Rectal smooth muscle tissue (tissue), 1 donor: ENCODE measurements around the gene SLC26A11.

Source experiments
- H3K27ac ChIP-seq: one replicate; pipeline ENCODE4 v1.7.0; 2013; ENCODE audit warnings: low read depth, low read length, inconsistent platforms
- H3K27me3 ChIP-seq: one replicate; pipeline ENCODE4 v1.7.0; 2013; ENCODE audit warnings: low read length; ENCODE audit not compliant: control insufficient read depth, insufficient read depth
- H3K36me3 ChIP-seq: one replicate; pipeline ENCODE4 v1.7.0; 2013; ENCODE audit warnings: low read length; ENCODE audit not compliant: control insufficient read depth, insufficient read depth
- H3K4me1 ChIP-seq: one replicate; pipeline ENCODE4 v1.7.0; 2013; ENCODE audit warnings: low read length; ENCODE audit not compliant: control insufficient read depth, insufficient read depth
- H3K4me3 ChIP-seq: one replicate; pipeline ENCODE4 v1.7.0; 2013; ENCODE audit warnings: low read length
- H3K9ac ChIP-seq: one replicate; pipeline ENCODE4 v1.7.0; 2013; ENCODE audit warnings: low read length

Gene SLC26A11

DNA sequence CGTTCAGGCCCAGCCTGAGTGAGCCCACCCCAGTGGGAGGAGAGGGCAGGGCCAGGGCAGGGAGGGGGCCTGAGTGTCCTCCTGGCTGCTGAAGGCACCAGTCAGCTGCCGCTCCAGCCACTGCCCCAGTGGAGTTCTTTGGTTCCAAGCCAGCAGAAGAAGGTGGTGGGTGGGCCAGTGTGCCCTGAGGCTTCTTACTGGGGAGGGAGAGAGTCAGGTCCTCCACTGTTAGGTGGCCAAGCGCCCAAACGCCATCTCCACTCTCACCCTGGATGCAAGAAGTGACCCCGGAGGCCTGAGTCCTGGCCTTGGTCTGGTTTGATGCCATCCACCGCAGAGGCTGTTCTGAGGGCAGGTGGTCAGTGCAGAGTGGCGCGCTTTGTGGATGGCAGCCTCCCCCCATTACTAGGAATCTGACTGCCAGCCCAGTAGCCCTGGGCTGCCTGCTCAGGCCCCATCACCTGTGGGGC lies 42.6 kb downstream of the SLC26A11 start:
- no peaks in the 10 kb centered on the region for H3K27me3 ChIP-seq
- peaks cover 17% of the 10 kb centered on the region for H3K4me1 ChIP-seq
- peaks cover 2% of the 10 kb centered on the region for H3K36me3 ChIP-seq
- H3K9ac ChIP-seq: no peak overlapping the region
- H3K4me3 ChIP-seq: peak overlapping the region; percentile 81
- peak overlapping the region; percentile 68 for H3K27ac ChIP-seq

DNA sequence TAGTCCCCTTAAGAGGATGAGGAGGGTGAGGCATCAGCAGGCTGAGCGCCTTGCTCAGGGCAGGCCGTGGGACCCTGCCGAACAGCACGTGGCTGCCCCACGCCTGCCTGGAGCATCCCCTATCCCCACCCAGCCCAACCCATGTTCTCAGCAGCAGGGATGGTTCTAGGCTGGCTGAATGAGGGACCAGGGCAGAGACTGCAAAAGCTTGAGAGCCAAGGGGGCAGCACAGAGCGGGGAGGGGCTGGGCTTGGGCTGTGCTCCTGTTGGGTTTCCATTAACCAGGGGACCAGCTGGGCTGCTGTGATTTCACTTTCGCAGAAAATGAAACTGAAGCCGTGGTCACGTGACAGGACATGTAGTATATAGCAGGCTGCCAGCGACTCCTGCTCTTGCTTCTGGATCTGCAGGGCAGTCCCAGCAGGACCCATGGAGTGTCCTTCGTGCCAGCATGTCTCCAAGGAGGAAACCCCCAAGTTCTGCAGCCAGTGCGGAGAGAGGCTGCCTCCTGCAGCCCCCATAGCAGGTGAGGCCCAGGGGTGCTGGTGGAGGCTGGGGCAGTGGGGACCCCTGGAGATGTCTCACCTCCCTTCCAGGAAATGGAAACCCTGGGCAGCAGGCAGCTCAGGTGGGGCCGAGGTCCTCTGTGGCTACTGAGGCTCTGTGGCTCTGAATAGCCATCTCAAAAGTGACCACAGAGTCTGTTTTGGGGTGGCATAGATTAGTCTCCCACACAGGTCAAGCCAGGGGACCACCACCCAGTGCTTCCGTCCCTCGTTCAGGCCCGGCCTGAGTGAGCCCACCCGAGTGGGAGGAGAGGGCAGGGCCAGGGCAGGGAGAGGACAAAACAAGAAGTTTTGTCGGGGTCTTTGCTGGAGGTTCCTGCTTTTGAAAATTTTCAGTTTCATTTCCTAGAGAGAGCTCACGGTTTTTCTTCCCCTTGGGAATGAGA lies 43.3 kb downstream of the SLC26A11 start:
- Histone ChIP-seq H3K36me3 (peaks cover 2% of the 10 kb centered on the region), H3K27ac (peak overlapping the region; percentile 68), H3K4me3 (peak overlapping the region; percentile 81), H3K27me3 (no peaks in the 10 kb centered on the region), H3K4me1 (peaks cover 17% of the 10 kb centered on the region), H3K9ac (no peak overlapping the region)

DNA sequence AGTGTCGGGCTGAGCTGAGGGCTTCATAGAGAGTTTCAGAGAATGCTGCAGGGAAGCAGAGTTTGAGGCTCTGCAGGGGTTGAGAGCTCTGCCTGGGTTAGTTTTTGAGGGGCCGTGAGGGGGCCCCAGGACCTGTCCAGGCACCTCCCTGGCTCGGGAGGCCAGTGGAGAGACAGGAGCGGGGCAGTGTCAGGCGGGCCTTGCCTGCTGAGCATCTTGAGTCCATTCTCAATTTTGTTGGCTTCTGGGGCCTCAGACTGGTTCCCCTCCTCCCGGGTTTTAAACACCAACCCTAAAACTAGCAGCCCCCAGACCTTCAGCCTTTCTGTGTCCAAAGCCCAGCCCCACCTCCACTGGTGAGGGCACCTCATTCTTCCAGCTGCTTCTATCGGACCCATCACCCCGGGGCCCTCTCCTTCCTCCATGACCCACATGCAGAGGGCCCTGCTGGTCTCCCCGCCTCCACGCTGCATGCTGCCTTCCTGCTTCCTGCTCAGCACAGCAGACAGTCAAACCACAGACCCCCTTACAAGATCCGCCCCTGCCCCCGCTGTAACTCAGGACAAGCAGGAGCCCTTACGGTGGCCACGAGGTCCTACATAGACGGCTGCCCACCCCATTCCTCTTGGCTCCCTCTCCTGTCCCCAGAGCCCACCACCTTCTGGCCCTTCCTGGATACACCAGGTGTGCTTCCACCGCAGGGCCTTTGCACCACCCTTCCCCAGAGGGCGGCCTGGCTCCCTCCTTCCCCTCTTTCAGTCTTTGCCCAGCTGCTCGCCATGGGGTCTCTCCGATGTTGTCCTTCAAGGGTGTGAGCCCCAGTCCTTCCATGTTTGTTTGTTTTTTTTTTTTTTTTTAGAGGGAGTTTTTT lies 44.2 kb downstream of the SLC26A11 start:
- Histone ChIP-seq H3K4me3 (peak overlapping the region; percentile 81), H3K36me3 (peaks cover 8% of the 10 kb centered on the region), H3K27me3 (no peaks in the 10 kb centered on the region), H3K4me1 (peaks cover 17% of the 10 kb centered on the region), H3K27ac (peak overlapping the region; percentile 56), H3K9ac (no peak overlapping the region)

DNA sequence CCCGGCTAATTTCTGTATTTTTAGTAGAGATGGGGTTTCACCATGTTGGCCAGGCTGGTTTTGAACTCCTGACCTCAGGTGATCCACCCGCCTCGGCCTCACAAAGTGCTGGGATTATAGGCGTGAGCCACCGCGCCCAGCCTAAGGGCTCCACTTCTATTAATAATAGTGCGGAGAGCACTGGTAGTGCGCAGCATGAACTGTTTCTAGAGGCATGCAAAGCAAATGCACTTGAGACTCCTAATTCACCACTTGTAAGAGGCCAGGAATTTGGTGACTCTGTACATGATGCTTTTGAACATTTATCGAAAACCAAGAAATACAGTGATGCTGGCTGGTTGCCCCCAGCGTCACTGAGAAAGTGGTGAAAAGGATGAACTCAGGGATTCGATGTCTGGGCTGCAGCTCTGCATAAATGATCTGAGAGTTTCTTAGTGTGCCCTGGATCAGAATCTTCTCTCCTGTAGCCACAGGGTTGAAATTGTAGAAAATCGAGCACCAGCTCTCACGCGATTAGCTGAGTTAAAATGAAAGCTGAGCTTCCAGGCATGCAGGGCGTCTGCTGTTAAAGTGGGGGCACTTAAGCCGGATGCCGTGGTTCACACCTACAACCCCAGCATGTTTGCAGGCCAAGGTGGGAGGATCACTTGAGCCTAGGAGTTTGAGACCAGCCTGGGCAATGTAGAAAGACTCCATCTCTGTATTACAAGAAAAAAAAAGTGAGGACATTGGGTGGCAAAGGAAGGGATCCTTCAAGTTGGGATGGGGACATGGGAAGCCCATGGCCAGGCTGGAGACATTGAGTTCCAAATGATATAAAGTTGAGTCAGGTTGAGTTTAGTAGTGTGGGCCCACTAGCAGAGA lies 45.2 kb downstream of the SLC26A11 start:
- Histone ChIP-seq H3K4me1 (peaks cover 17% of the 10 kb centered on the region), H3K27ac (no peak overlapping the region), H3K9ac (no peak overlapping the region), H3K4me3 (no peak overlapping the region), H3K36me3 (peaks cover 14% of the 10 kb centered on the region), H3K27me3 (no peaks in the 10 kb centered on the region)

DNA sequence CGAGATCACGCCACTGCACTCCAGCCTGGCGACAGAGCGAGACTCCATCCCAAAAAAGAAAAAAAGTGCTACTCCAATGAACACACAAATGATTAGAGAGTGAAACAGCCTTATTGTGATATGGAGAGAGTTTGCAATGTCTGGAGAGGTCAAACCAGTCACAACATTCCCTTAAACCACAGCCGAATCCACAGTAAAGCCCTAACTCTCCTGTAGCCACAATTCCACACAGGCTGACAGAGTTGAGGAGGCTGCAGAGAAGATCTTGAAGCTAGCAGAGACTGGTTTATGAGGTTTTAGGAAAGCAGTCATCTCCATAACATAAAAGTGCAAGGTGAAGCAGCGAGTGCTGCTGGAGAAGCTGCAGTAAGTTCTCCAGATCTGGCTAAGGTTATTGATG lies 47.2 kb downstream of the SLC26A11 start:
- H3K36me3 ChIP-seq: peaks cover 14% of the 10 kb centered on the region
- H3K27ac ChIP-seq: no peak overlapping the region
- H3K4me1 ChIP-seq: peaks cover 11% of the 10 kb centered on the region
- H3K9ac ChIP-seq: no peak overlapping the region
- H3K27me3 ChIP-seq: no peaks in the 10 kb centered on the region
- H3K4me3 ChIP-seq: no peak overlapping the region

DNA sequence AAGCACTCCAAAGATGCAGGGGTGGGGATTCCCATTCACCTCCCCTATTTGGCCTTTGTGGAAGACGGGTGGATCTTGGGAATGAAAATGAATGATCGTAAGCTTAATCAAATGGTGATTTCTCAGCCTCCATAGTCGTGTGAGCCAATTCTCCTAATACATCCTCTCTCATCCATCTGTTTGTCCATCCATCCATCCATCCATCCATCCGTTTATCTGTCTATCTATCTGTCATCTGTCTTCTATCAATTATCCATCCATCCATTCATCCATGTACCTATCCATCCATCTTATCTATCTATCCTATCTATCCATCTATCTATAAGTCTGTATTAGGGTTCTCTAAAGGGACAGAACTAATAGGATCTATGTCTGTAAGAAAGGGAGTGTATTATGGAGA lies 48.2 kb downstream of the SLC26A11 start:
- H3K36me3 ChIP-seq: peaks cover 22% of the 10 kb centered on the region

DNA sequence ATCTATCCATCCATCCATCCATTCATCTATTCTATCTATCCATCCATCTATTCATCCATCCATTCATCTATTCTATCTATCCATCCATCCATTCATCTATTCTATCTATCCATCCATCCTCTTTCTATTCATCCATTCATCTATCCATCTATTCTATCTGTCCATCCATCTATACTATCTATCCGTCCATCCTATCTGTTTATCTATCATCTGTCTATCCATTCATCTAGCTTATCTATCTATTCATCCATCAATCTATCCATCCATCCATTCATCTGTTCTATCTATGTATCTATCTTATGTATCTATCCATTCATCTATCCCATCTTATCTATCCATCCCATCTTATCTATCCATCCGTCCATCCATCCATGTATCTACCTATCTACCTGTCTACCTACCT lies 49.2 kb downstream of the SLC26A11 start:
- peaks cover 25% of the 10 kb centered on the region for H3K36me3 ChIP-seq
- no peak overlapping the region for H3K9ac ChIP-seq
- H3K27ac ChIP-seq: no peak overlapping the region
- no peaks in the 10 kb centered on the region for H3K27me3 ChIP-seq
- H3K4me3 ChIP-seq: no peak overlapping the region
- no peaks in the 10 kb centered on the region for H3K4me1 ChIP-seq

More for the DNA sequence above, 48.2 kb downstream of the SLC26A11 start:
- Histone ChIP-seq H3K27ac (no peak overlapping the region), H3K4me3 (no peak overlapping the region), H3K4me1 (peaks cover 5% of the 10 kb centered on the region), H3K9ac (no peak overlapping the region), H3K27me3 (no peaks in the 10 kb centered on the region)

DNA sequence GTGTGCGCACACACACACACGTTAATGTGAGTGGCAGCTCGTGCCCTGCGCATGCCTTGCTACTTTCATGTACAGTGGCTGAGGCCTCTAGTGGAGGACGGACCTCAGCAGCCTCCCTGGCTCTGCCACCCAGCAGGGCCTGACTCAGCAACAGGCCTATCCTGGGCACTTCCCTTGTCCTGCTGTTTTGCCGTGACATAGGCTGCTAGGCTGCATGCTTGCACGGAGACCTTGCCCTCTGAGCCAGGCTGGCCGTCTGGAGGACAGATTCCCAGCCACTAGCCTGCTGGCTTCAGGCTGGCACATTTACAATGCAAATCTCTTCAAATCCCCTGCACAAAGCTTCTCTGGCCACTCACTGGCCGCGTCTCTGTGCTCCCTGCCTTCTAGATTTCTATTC lies 49.9 kb downstream of the SLC26A11 start:
- Histone ChIP-seq H3K27me3 (no peaks in the 10 kb centered on the region), H3K4me1 (no peaks in the 10 kb centered on the region), H3K9ac (no peak overlapping the region), H3K27ac (no peak overlapping the region), H3K4me3 (no peak overlapping the region), H3K36me3 (peaks cover 23% of the 10 kb centered on the region)

DNA sequence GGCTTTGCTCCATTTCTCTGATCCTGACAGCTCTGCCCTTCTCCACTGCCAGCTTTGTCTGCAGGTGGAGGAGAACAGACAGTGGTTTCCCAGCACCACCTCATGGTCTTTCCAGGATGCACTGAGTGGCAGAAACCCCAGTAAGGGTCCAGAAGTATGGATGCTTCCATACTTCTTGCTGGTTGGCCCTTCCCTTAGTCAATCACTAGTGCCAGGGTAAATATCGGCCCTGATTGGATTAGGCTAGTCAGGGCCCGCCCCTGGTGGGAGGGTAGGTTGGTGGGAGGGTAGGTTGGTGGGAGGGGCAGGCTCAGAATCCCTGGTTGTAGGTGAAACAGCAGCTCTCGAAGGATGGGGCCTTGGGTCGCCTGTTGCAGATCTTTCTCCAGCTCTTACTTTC lies 50.6 kb downstream of the SLC26A11 start:
- H3K4me3 ChIP-seq: no peak overlapping the region
- H3K36me3 ChIP-seq: peaks cover 23% of the 10 kb centered on the region
- no peaks in the 10 kb centered on the region for H3K27me3 ChIP-seq
- H3K27ac ChIP-seq: no peak overlapping the region
- H3K9ac ChIP-seq: no peak overlapping the region
- H3K4me1 ChIP-seq: no peaks in the 10 kb centered on the region

DNA sequence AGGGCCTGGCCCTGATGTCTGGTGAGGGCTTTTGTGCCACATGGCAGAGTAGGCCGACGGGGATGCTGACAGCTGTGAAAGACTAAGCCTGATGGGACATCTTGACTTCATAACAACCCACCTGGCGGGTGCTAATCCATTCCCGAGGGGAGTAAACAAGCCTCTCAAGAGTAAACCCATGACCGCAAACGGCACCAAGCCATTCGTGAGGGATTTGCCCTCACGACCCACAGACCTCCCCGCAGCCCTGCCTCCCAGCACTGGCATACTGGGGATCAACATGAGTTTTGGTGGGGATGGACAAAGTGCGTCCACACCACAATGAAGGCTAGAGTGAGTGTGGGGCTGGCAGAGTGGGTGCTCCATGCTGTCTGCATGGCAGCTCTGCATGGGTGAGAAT lies 52.1 kb downstream of the SLC26A11 start:
- H3K4me3 ChIP-seq: no peak overlapping the region
- no peaks in the 10 kb centered on the region for H3K4me1 ChIP-seq
- H3K27ac ChIP-seq: no peak overlapping the region
- peaks cover 23% of the 10 kb centered on the region for H3K36me3 ChIP-seq
- no peak overlapping the region for H3K9ac ChIP-seq
- no peaks in the 10 kb centered on the region for H3K27me3 ChIP-seq

DNA sequence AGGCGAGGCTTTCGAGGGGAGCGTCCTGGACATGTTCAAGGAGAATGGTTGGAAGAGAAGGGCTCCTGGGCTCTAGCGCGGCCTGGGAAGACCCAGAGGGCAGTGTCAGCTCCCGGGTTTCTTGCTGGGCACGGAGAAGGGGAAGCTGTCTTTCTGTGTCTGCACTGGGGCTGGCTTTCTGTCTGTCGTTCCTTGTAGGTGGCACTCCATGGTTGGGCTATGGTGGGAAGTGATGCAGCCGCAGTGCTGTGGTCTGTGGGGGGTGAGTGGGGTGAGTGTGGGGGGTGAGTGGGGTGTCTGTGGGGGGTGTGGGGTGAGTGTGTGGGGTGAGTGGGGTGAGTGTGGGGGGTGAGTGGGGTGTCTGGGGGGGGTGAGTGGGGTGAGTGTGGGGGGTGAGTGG lies 54.1 kb downstream of the SLC26A11 start:
- Histone ChIP-seq H3K27ac (no peak overlapping the region), H3K4me1 (no peaks in the 10 kb centered on the region), H3K4me3 (no peak overlapping the region), H3K36me3 (peaks cover 18% of the 10 kb centered on the region), H3K27me3 (no peaks in the 10 kb centered on the region), H3K9ac (peak overlapping the region; percentile 2)
